Mesendoderm (in vitro differentiated cells): Measurements from ENCODE around the gene TIMP4.

Experiments
- DNase-seq: peaks from one replicate; pipeline ENCODE4 v3.0.0; 2013
- H2AK5ac ChIP-seq: 2 replicates; pipeline ENCODE4 v1.6.1; 2013; ENCODE audit warnings: low read length, inconsistent platforms
- H2BK120ac ChIP-seq: 2 replicates; pipeline ENCODE4 v1.6.1; 2013; ENCODE audit warnings: low read depth, mild to moderate bottlenecking, low read length, moderate library complexity, mixed read lengths
- H2BK15ac ChIP-seq: replicated peaks from 2 replicates; pipeline ENCODE4 v1.6.1; 2013; ENCODE audit warnings: low read depth, mild to moderate bottlenecking, moderate library complexity
- H2BK5ac ChIP-seq: 2 replicates; pipeline ENCODE4 v1.6.1; 2013; ENCODE audit warnings: low read length, inconsistent platforms
- H3K18ac ChIP-seq: 2 replicates; pipeline ENCODE4 v1.6.1; 2013; ENCODE audit warnings: mild to moderate bottlenecking, low read length, mixed read lengths
- H3K23ac ChIP-seq: one replicate; pipeline ENCODE4 v1.6.1; 2013; ENCODE audit warnings: low read length
- H3K27ac ChIP-seq: 2 replicates; pipeline ENCODE4 v1.5.1; 2013; ENCODE audit warnings: low read depth, mild to moderate bottlenecking, inconsistent platforms, low read length, moderate library complexity
- H3K27me3 ChIP-seq: 2 replicates; pipeline ENCODE4 v1.6.1; 2013; ENCODE audit warnings: low read length, control low read depth, mild to moderate bottlenecking, inconsistent platforms; ENCODE audit not compliant: insufficient read depth, poor library complexity
- H3K36me3 ChIP-seq: 2 replicates; pipeline ENCODE4 v1.6.1; 2013; ENCODE audit warnings: low read length, inconsistent platforms; ENCODE audit not compliant: control insufficient read depth, insufficient read depth
- H3K4ac ChIP-seq: one replicate; pipeline ENCODE4 v1.6.1; 2013; ENCODE audit warnings: low read depth, mild to moderate bottlenecking, low read length, moderate library complexity
- H3K4me1 ChIP-seq: 2 replicates; pipeline ENCODE4 v1.6.1; 2013; ENCODE audit warnings: low read depth, low read length, inconsistent platforms; ENCODE audit not compliant: control insufficient read depth
- H3K4me2 ChIP-seq: 2 replicates; pipeline ENCODE4 v1.6.1; 2013; ENCODE audit warnings: low read length
- H3K4me3 ChIP-seq: 2 replicates; pipeline ENCODE4 v1.5.1; 2013; ENCODE audit warnings: mild to moderate bottlenecking, low read length
- H3K56ac ChIP-seq: one replicate; pipeline ENCODE4 v1.6.1; 2013; ENCODE audit warnings: low read length
- H3K79me1 ChIP-seq: 2 replicates; pipeline ENCODE4 v1.6.1; 2013; ENCODE audit warnings: low read length, inconsistent platforms
- H3K79me2 ChIP-seq: 2 replicates; pipeline ENCODE4 v1.6.1; 2013; ENCODE audit warnings: mild to moderate bottlenecking, low read length; ENCODE audit not compliant: control insufficient read depth, insufficient read depth
- H3K9ac ChIP-seq: 2 replicates; pipeline ENCODE4 v1.6.1; 2013; ENCODE audit warnings: low read length, inconsistent platforms
- H4K5ac ChIP-seq: one replicate; pipeline ENCODE4 v1.6.1; 2013; ENCODE audit warnings: low read length
- H4K8ac ChIP-seq: one replicate; pipeline ENCODE4 v1.6.1; 2013; ENCODE audit warnings: low read depth, mild to moderate bottlenecking, control low read depth, low read length, moderate library complexity
- WGBS: extraction: QIAGEN DNeasy Blood & Tissue Kit; methylation state at CpG from one replicate; pipeline ENCODE4 v1.1.7; 2013; ENCODE audit warnings: low lambda C conversion rate, missing lambda C conversion rate; ENCODE audit not compliant: insufficient coverage; ENCODE audit errors: extremely low coverage; 5-methylcytosine and 5-hydroxymethylcytosine counted together

Gene TIMP4

DNA sequence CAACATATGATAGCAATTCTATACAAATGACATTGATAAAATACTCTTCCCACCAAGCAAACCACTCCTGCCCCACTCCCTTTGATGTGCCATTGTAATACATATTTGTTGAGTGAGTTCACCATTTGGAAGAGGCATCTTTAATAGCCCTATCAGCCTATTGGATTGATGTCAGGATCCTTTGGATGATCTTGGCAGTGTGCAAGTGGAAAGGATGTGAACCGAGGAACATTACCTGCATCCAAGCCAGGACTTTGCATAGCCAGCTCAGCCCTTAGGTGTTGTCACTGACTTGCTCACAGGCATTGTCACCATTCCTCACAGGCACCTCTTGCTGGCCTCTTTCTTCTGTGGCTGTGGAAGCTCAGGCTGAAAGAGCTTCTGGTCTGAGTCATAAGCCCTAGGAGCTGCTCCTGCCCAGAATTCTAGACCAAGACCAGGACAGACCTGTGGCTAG lies 16.5 kb upstream of the TIMP4 start:
- Histone ChIP-seq H3K56ac (no peak overlapping the region), H2BK5ac (no peak overlapping the region), H4K5ac (no peak overlapping the region), H3K9ac (no peak overlapping the region), H3K4ac (no peak overlapping the region), H3K18ac (no peak overlapping the region), H3K36me3 (no peaks in the 10 kb centered on the region), H3K27ac (no peak overlapping the region), H3K4me1 (no peaks in the 10 kb centered on the region), H3K79me1 (no peaks in the 10 kb centered on the region), H4K8ac (no peak overlapping the region), H3K79me2 (no peaks in the 10 kb centered on the region), H2BK15ac (no peak overlapping the region), H2BK120ac (no peak overlapping the region), H3K4me2 (no peak overlapping the region), H3K23ac (no peak overlapping the region), H3K27me3 (no peaks in the 10 kb centered on the region), H2AK5ac (no peak overlapping the region), H3K4me3 (no peak overlapping the region)
- no peak for DNase-seq
- WGBS: no CpG with 5 or more reads among the region's 1 CpG

GRCh38 chr3:12170207-12170606 lies 11.5 kb upstream of the TIMP4 start:
- no peaks in the 10 kb centered on the region for H3K27me3 ChIP-seq
- H4K5ac ChIP-seq: no peak overlapping the region
- no peak overlapping the region for H3K4me3 ChIP-seq
- no peak overlapping the region for H3K18ac ChIP-seq
- no peak overlapping the region for H3K4ac ChIP-seq
- no peak overlapping the region for H2BK120ac ChIP-seq
- H3K79me1 ChIP-seq: no peaks in the 10 kb centered on the region
- H3K36me3 ChIP-seq: no peaks in the 10 kb centered on the region
- WGBS: no CpG with 5 or more reads among the region's 2 CpGs
- H3K23ac ChIP-seq: no peak overlapping the region
- no peak overlapping the region for H3K9ac ChIP-seq
- no peak overlapping the region for H4K8ac ChIP-seq
- no peak overlapping the region for H3K4me2 ChIP-seq
- H3K56ac ChIP-seq: no peak overlapping the region
- H3K4me1 ChIP-seq: no peaks in the 10 kb centered on the region
- H2BK15ac ChIP-seq: no peak overlapping the region
- no peak overlapping the region for H2BK5ac ChIP-seq
- no peaks in the 10 kb centered on the region for H3K79me2 ChIP-seq
- H3K27ac ChIP-seq: no peak overlapping the region
- H2AK5ac ChIP-seq: no peak overlapping the region
- no peak for DNase-seq

DNA sequence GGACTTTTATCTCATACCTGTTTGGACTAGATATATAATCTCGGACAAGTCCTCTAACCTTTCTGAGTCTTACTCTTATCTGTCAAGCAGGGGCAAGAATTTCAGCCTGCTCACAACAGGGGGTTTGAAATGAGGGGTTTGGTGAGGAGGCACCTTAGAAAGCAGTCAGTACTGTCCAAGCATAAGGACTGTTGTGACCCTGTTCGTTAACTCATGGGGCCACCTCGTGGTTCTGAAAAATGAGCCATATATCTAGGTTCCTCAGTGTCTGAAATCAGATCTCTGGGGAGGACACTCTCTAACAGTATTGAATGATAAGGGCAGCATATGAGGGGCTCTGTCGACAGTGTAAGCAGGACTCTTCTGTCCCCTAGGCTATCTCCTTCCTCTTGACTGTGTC lies 7.2 kb upstream of the TIMP4 start:
- no peak overlapping the region for H3K18ac ChIP-seq
- H3K9ac ChIP-seq: no peak overlapping the region
- no peak overlapping the region for H3K56ac ChIP-seq
- no peaks in the 10 kb centered on the region for H3K79me1 ChIP-seq
- H3K36me3 ChIP-seq: no peaks in the 10 kb centered on the region
- no peaks in the 10 kb centered on the region for H3K27me3 ChIP-seq
- no peaks in the 10 kb centered on the region for H3K79me2 ChIP-seq
- H3K27ac ChIP-seq: no peak overlapping the region
- no peak overlapping the region for H3K23ac ChIP-seq
- DNase-seq: no peak
- no peak overlapping the region for H2BK5ac ChIP-seq
- H4K8ac ChIP-seq: no peak overlapping the region
- H2AK5ac ChIP-seq: no peak overlapping the region
- no peak overlapping the region for H3K4me3 ChIP-seq
- H4K5ac ChIP-seq: no peak overlapping the region
- H2BK15ac ChIP-seq: no peak overlapping the region
- no peak overlapping the region for H3K4me2 ChIP-seq
- no peak overlapping the region for H3K4ac ChIP-seq
- no peak overlapping the region for H2BK120ac ChIP-seq
- no peaks in the 10 kb centered on the region for H3K4me1 ChIP-seq
- no CpG with 5 or more reads among the region's 4 CpGs for WGBS

DNA sequence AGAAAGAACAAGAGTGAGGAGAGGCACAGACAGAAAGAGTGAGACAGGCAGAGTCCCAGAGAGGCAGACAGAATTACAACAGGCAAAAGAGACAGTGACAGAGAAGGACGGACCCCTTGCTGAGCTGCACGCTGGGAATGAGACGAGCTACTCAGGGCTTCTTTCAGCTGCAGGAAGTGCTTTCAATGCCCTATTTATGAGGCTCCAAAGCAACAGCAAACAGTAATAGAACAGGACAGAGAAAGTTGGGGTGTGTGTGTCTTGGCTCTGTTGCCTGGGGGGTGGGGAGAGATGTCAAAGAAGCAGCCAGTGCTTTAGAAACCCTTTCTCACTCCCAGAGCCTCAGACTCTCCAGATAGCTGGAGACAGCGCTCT lies 502 bp upstream of the TIMP4 start:
- Histone ChIP-seq H3K4me2 (peak overlapping the region; percentile 52), H3K27me3 (no peaks in the 10 kb centered on the region), H3K79me2 (no peaks in the 10 kb centered on the region), H3K79me1 (no peaks in the 10 kb centered on the region), H2BK120ac (no peak overlapping the region), H4K8ac (no peak overlapping the region), H3K23ac (no peak overlapping the region), H3K4me3 (no peak overlapping the region), H2BK5ac (no peak overlapping the region), H3K27ac (peak overlapping the region; percentile 62), H4K5ac (no peak overlapping the region), H3K4ac (no peak overlapping the region), H3K4me1 (peaks cover 4% of the 10 kb centered on the region), H3K36me3 (no peaks in the 10 kb centered on the region), H2BK15ac (no peak overlapping the region), H2AK5ac (no peak overlapping the region), H3K18ac (no peak overlapping the region), H3K56ac (peak overlapping the region; percentile 74), H3K9ac (peak overlapping the region; percentile 53)
- WGBS: no CpG with 5 or more reads among the region's 4 CpGs
- peak; percentile 79 for DNase-seq

DNA sequence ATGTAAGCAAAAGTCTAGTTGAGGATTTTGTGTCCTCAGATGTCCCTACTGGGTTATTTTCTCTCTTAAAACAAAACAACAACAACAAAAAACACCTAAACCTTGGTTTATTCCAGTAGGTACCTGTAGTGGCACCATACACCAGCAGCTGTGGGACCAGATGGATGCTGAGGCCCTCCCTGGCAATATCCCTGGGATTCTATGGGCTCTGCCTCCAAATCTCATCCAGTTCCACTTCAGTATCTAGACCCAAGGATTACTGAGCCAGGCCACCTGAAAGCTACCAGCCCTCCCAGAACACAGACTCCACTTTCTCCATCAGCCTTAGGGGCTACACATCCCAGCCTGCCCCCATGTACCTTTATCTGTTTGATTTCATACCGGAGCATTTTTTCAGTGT lies 1.7 kb downstream of the TIMP4 start:
- H3K36me3 ChIP-seq: no peaks in the 10 kb centered on the region
- no peak overlapping the region for H3K23ac ChIP-seq
- no peak overlapping the region for H3K4me3 ChIP-seq
- H2BK15ac ChIP-seq: no peak overlapping the region
- no peak overlapping the region for H2AK5ac ChIP-seq
- H3K4me2 ChIP-seq: no peak overlapping the region
- no peak overlapping the region for H2BK120ac ChIP-seq
- no peak for DNase-seq
- H3K9ac ChIP-seq: no peak overlapping the region
- peaks cover 4% of the 10 kb centered on the region for H3K4me1 ChIP-seq
- no peaks in the 10 kb centered on the region for H3K79me2 ChIP-seq
- no peaks in the 10 kb centered on the region for H3K79me1 ChIP-seq
- no peak overlapping the region for H3K27ac ChIP-seq
- H4K8ac ChIP-seq: no peak overlapping the region
- no peak overlapping the region for H3K56ac ChIP-seq
- H3K27me3 ChIP-seq: no peaks in the 10 kb centered on the region
- H3K4ac ChIP-seq: no peak overlapping the region
- WGBS: no CpG with 5 or more reads among the region's 1 CpG
- H3K18ac ChIP-seq: no peak overlapping the region
- no peak overlapping the region for H2BK5ac ChIP-seq
- no peak overlapping the region for H4K5ac ChIP-seq

DNA sequence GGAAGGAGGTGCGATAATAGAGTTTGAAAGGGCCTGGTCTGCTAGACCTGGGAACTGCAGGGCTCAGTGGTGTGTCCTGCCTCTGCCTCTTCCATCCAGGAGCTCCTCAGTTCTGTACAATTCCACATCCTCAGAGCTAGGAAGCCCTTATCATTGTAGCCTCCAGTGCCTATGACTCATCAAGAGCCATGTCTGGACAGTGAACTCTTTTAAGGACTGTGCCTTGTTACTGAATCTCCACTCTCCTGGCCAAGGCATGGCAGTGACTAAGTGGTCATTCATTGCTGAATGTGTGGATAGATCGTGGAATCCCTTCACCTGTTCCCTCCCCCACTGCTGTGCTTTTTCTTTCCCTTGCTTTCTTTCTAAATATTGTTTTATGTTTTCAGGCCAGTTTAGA lies 2.9 kb downstream of the TIMP4 start:
- no peak overlapping the region for H3K27ac ChIP-seq
- H3K9ac ChIP-seq: no peak overlapping the region
- H4K5ac ChIP-seq: no peak overlapping the region
- no peak overlapping the region for H2AK5ac ChIP-seq
- no peaks in the 10 kb centered on the region for H3K79me1 ChIP-seq
- H3K4me2 ChIP-seq: no peak overlapping the region
- H3K23ac ChIP-seq: no peak overlapping the region
- H2BK15ac ChIP-seq: no peak overlapping the region
- no peak overlapping the region for H2BK120ac ChIP-seq
- no peak overlapping the region for H4K8ac ChIP-seq
- no peak overlapping the region for H2BK5ac ChIP-seq
- no CpG with 5 or more reads among the region's 2 CpGs for WGBS
- no peak for DNase-seq
- no peaks in the 10 kb centered on the region for H3K79me2 ChIP-seq
- H3K4me1 ChIP-seq: peaks cover 4% of the 10 kb centered on the region
- no peaks in the 10 kb centered on the region for H3K36me3 ChIP-seq
- H3K4me3 ChIP-seq: no peak overlapping the region
- no peak overlapping the region for H3K4ac ChIP-seq
- H3K18ac ChIP-seq: no peak overlapping the region
- H3K56ac ChIP-seq: no peak overlapping the region
- no peaks in the 10 kb centered on the region for H3K27me3 ChIP-seq
